ENCODE measurements around the gene RNF207. TPM values are rescaled to one million over a fixed set of nuclear protein-coding genes. Genes with fewer than 3 reads are reported as not detected.
A peak's percentile ranks its signal among the peaks of the same experiment; 100 is the strongest.

RNF207 gene
- total RNA-seq, 1 experiment from 2014 or later, result 9.2 TPM

GRCh38 chr1:6245086-6245868 lies 39.4 kb downstream of the RNF207 start (continued):
- peak; percentile 81; the same call in 1 of the 2 replicates for TF ChIP-seq KAT7 (CRISPR knock-in tag; IDR thresholded peaks at IDR 0.05; ENCODE audit: borderline replicate concordance)
- TF ChIP-seq FOXP1 (CRISPR knock-in tag; IDR thresholded peaks at IDR 0.05; ENCODE audit: borderline replicate concordance), result peak; percentile 99
- TF ChIP-seq CBFB (CRISPR knock-in tag; IDR thresholded peaks at IDR 0.05; ENCODE audit: low read depth), result no peak; the same call in 1 of the 2 replicates
- peak; percentile 90 for TF ChIP-seq ZBTB21 (CRISPR knock-in tag; IDR thresholded peaks at IDR 0.05; ENCODE audit: borderline replicate concordance)
- TF ChIP-seq CREM (CRISPR knock-in tag; IDR thresholded peaks at IDR 0.05), result peak; percentile 88; the same call in 1 of the 2 replicates
- TF ChIP-seq GABPB1 (CRISPR knock-in tag; IDR thresholded peaks at IDR 0.05), result peak; percentile 84
- TF ChIP-seq SMAD3 (CRISPR knock-in tag; IDR thresholded peaks at IDR 0.05; ENCODE audit: borderline replicate concordance), result peak; percentile 98
- peak; percentile 97 for TF ChIP-seq TEAD1 (CRISPR knock-in tag; IDR thresholded peaks at IDR 0.05)
- TF ChIP-seq ZNF671 (CRISPR knock-in tag; IDR thresholded peaks at IDR 0.05), result no peak
- peak; percentile 73; the same call in 1 of the 2 replicates for TF ChIP-seq MAX (CRISPR knock-in tag; IDR thresholded peaks at IDR 0.05)
- peak; percentile 96 for TF ChIP-seq ESRRA (CRISPR knock-in tag; IDR thresholded peaks at IDR 0.05; ENCODE audit: borderline replicate concordance)
- TF ChIP-seq JAZF1 (CRISPR knock-in tag; IDR thresholded peaks at IDR 0.05), result no peak
- peak; percentile 80 for TF ChIP-seq NR2C2 (CRISPR knock-in tag; IDR thresholded peaks at IDR 0.05)
- peak; percentile 60; the same call in 1 of the 2 replicates for TF ChIP-seq IRF2 (CRISPR knock-in tag; IDR thresholded peaks at IDR 0.05; ENCODE audit: borderline replicate concordance, low read depth)
- peak; percentile 39; the same call in 1 of the 2 replicates for TF ChIP-seq ATF3 (CRISPR knock-in tag; conservative IDR thresholded peaks at IDR 0.05)
- no peak; the same call in 1 of the 2 replicates for TF ChIP-seq ATF6 (CRISPR knock-in tag; IDR thresholded peaks at IDR 0.05)
- peak; percentile 100 for TF ChIP-seq ARID4B (CRISPR knock-in tag; IDR thresholded peaks at IDR 0.05; ENCODE audit: borderline replicate concordance)
- no peak for TF ChIP-seq PRRX2 (CRISPR knock-in tag; IDR thresholded peaks at IDR 0.05)
- TF ChIP-seq ZNF423 (CRISPR knock-in tag; IDR thresholded peaks at IDR 0.05), result peak; percentile 49; the same call in 1 of the 2 replicates
- peak; percentile 53; the same call in 1 of the 2 replicates for TF ChIP-seq ZNF263 (CRISPR knock-in tag; IDR thresholded peaks at IDR 0.05; ENCODE audit: low read depth)

Measured in WTC11 (cell line).